AG09309 (cell line): Measurements from ENCODE around the gene OMG.
A peak's percentile ranks its signal among the peaks of the same experiment; 100 is the strongest.
"Not testable (repeated sequence)": the region's sequence is repeated elsewhere in the genome, so short reads cannot be mapped to it uniquely, and the experiment has no call there.

Source experiments
- DNase-seq: peaks from one replicate; pipeline ENCODE4 v3.0.0-alpha.2; 2010; ENCODE audit warnings: low read depth
- H3K4me3 ChIP-seq: 2 replicates; pipeline ENCODE4 v1.5.1; 2011; ENCODE audit warnings: mild to moderate bottlenecking, low read depth, low read length, moderate library complexity; ENCODE audit not compliant: control insufficient read depth
- TF ChIP-seq, protein P1 (sequence below): IDR thresholded peaks from 2 replicates; pipeline ENCODE4 v1.5.1; 2011; ENCODE audit warnings: mild to moderate bottlenecking, low read depth, low read length, inconsistent platforms; ENCODE audit not compliant: insufficient read depth, control insufficient read depth; ENCODE audit errors: missing control alignments

Gene OMG

GRCh38 chr17:31297090-31297489 lies at the start of gene OMG:
OMG (minus strand) TSS chr17:31297239; CDS start chr17:31296331, 908 bp downstream.
- TF ChIP-seq, protein P1, sequence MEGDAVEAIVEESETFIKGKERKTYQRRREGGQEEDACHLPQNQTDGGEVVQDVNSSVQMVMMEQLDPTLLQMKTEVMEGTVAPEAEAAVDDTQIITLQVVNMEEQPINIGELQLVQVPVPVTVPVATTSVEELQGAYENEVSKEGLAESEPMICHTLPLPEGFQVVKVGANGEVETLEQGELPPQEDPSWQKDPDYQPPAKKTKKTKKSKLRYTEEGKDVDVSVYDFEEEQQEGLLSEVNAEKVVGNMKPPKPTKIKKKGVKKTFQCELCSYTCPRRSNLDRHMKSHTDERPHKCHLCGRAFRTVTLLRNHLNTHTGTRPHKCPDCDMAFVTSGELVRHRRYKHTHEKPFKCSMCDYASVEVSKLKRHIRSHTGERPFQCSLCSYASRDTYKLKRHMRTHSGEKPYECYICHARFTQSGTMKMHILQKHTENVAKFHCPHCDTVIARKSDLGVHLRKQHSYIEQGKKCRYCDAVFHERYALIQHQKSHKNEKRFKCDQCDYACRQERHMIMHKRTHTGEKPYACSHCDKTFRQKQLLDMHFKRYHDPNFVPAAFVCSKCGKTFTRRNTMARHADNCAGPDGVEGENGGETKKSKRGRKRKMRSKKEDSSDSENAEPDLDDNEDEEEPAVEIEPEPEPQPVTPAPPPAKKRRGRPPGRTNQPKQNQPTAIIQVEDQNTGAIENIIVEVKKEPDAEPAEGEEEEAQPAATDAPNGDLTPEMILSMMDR: no peak
- no peak for DNase-seq
- H3K4me3 ChIP-seq: no peak within 1 kb of the TSS

- H3K4me3 ChIP-seq, DNase-seq: not testable (repeated sequence)
These were observed 48.2 kb upstream of the OMG start for GRCh38 chr17:31345191-31345747.

GRCh38 chr17:31339906-31340661 lies 43.0 kb upstream of the OMG start:
- DNase-seq: peak; percentile 66
- TF ChIP-seq, protein P1: no peak

GRCh38 chr17:31329221-31329620 lies 32.2 kb upstream of the OMG start:
- TF ChIP-seq, protein P1: no peak
- DNase-seq: no peak
- no peak overlapping the region for H3K4me3 ChIP-seq

More at GRCh38 chr17:31339906-31340661, 43.0 kb upstream of the OMG start:
- no peak overlapping the region for H3K4me3 ChIP-seq

DNA sequence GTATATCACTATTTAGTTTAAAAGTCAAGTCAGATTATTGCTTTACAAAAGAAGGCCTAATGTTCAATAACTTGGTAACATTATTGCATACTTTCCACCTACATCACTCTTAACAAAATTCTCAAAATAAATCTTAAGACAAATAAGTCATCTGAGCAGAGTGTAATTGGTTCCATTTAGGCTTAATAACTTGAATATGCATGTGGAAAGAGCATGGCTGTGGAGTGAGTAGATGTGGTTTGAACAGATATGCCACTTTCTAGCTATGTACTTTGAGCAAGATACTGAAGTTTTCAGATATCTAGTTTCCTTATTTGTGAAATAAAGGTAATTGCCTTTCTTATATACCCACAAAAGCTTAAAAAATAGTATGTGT lies 31.1 kb upstream of the OMG start:
- TF ChIP-seq, protein P1: no peak
- peak; percentile 13 for DNase-seq
- no peak overlapping the region for H3K4me3 ChIP-seq

GRCh38 chr17:31327534-31328159 lies 30.6 kb upstream of the OMG start:
- TF ChIP-seq, protein P1: no peak
- no peak overlapping the region for H3K4me3 ChIP-seq
- DNase-seq: peak; percentile 48

DNA sequence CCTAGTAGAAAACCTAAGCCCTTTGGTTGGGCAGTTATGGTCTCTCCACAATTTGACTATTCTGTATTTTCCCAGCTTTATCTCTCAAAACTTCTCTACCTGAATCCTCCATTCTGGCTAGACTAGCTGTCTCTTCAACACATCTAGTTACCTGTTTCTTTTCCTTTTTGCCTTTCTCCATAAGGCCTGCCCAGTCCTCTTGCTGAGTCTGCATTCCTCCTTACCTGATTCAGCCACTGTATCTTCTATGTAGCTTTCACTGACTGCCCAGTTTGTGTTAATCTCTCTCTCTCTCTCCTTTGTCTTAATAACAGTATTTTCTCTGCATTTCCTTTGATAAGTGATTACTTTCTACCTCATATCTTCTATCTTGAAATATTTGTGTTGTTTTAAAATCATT lies 26.5 kb upstream of the OMG start:
- no peak for DNase-seq
- H3K4me3 ChIP-seq: no peak overlapping the region
- TF ChIP-seq, protein P1: no peak
